PFSK-1 (cell line): ENCODE measurements around the gene RNU2-63P.

ENCODE experiments used
- FOXP2 ChIP-seq: optimal IDR thresholded peaks from 2 replicates; pipeline ENCODE3; 2011; ENCODE audit warnings: borderline replicate concordance, control low read depth, inconsistent platforms; ENCODE audit not compliant: insufficient read depth; ENCODE audit errors: extremely low read length, extremely low read depth
- POLR2AphosphoS5 ChIP-seq: IDR thresholded peaks from 2 replicates; pipeline ENCODE4 v1.6.1; 2012; ENCODE audit warnings: low read depth, mild to moderate bottlenecking, control low read depth, low read length, moderate library complexity
- REST ChIP-seq, 2 experiments: IDR thresholded peaks; 2 replicates each; pipeline versions ENCODE4 v1.6.1 to v1.8.0; 2011 to 2012; ENCODE audit warnings: low read depth in 2 of 2, low read length in 2 of 2, control low read depth in 1 of 2, inconsistent platforms in 1 of 2, mild to moderate bottlenecking in 1 of 2, moderate library complexity in 1 of 2; ENCODE audit not compliant: insufficient read depth in 1 of 2
- SIN3A ChIP-seq: IDR thresholded peaks from 2 replicates; pipeline ENCODE4 v1.6.1; 2012; ENCODE audit warnings: mild to moderate bottlenecking, low read length, moderate library complexity, borderline replicate concordance; ENCODE audit not compliant: insufficient read depth
- TAF1 ChIP-seq: IDR thresholded peaks from 2 replicates; pipeline ENCODE4 v1.6.1; 2012; ENCODE audit warnings: low read length, control low read depth, borderline replicate concordance; ENCODE audit not compliant: insufficient read depth

Gene RNU2-63P

GRCh38 chr2:88049622-88050021 is 33.3 kb upstream of the RNU2-63P start:
- TF ChIP-seq FOXP2 (no peak), TAF1 (no peak), POLR2AphosphoS5 (no peak), REST (IDR thresholded peaks at IDR 0.05; ENCODE audit: insufficient read depth in 1 of 2, low read depth in 2 of 2, low read length in 2 of 2) (no peak)

GRCh38 chr2:88048541-88048940 is 32.2 kb upstream of the RNU2-63P start:
- TF ChIP-seq REST (IDR thresholded peaks at IDR 0.05; ENCODE audit: insufficient read depth in 1 of 2, low read depth in 2 of 2, low read length in 2 of 2) (no peak), FOXP2 (no peak), SIN3A (no peak), POLR2AphosphoS5 (no peak), TAF1 (no peak)

- TF ChIP-seq POLR2AphosphoS5, result no peak
- TF ChIP-seq TAF1, result no peak
- TF ChIP-seq SIN3A, result no peak
- TF ChIP-seq REST (IDR thresholded peaks at IDR 0.05; ENCODE audit: insufficient read depth in 1 of 2, low read depth in 2 of 2, low read length in 2 of 2), result no peak
- TF ChIP-seq FOXP2, result no peak
These were observed 26.1 kb upstream of the RNU2-63P start for GRCh38 chr2:88042476-88042875.

GRCh38 chr2:88038263-88039105 is 22.1 kb upstream of the RNU2-63P start:
- TF ChIP-seq SIN3A (no peak), POLR2AphosphoS5 (no peak), TAF1 (no peak), FOXP2 (no peak), REST (IDR thresholded peaks at IDR 0.05; ENCODE audit: insufficient read depth in 1 of 2, low read depth in 2 of 2, low read length in 2 of 2) (no peak)

GRCh38 chr2:88036606-88037005 is 20.3 kb upstream of the RNU2-63P start:
- no peak for TF ChIP-seq REST (IDR thresholded peaks at IDR 0.05; ENCODE audit: insufficient read depth in 1 of 2, low read depth in 2 of 2, low read length in 2 of 2)
- TF ChIP-seq FOXP2, result no peak
- TF ChIP-seq TAF1, result no peak
- no peak for TF ChIP-seq SIN3A
- no peak for TF ChIP-seq POLR2AphosphoS5
